AG09319 (cell line): Measurements from ENCODE around the gene ACTR2.
A peak's percentile ranks its signal among the peaks of the same experiment; 100 is the strongest.
"Not testable (repeated sequence)": the region's sequence is repeated elsewhere in the genome, so short reads cannot be mapped to it uniquely, and the experiment has no call there.

Source experiments
- DNase-seq: peaks from one replicate; pipeline ENCODE4 v3.0.0-alpha.2; 2010; ENCODE audit warnings: low read depth; ENCODE audit errors: extremely low read depth
- CTCF ChIP-seq: IDR thresholded peaks from 2 replicates; pipeline ENCODE4 v1.5.1; 2011; ENCODE audit warnings: low read depth, mild to moderate bottlenecking, inconsistent platforms, low read length, moderate library complexity

The ACTR2 gene

DNA sequence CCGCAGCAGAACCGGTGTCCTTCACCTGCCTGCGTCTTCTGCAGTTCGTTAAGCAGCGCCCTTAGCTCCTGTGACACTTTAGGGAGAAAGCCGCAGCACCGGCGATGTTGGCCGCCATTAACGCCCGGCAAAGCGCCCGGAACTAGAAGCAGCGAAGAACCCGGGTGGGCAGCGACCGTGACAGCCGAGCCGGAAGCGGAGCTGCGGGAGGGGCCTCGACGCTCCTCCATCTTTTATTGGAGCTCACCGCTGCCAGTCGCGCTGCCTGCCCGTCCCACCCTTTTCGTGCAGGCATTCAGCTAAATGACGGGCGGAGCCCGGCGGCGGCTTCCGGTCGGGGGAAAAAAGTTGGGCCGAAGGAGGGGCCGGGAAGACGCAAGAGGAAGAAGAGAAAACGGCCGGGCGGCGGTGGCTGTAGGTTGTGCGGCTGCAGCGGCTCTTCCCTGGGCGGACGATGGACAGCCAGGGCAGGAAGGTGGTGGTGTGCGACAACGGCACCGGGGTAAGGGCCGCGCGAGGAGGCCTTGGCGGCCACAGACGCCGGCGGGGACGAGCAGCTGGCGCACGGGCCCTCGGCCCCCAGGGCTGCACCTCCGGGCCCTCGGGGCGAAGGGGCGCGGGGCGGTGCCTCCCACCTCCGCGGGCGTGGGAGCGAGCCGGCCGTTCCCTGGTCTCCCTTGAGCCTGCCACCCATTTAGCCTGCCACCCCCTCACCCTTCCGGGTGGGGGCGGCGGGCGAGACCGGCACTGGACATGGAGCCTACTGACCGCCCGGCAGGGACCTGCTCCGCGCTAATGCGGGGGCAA is at the start of gene ACTR2:
ACTR2 (plus strand) TSS at position 376 of the 807 bp plus-strand sequence; CDS start at position 455, 79 bp downstream.
- peak; percentile 91 for DNase-seq
- TF ChIP-seq CTCF: no peak

- no peak for TF ChIP-seq CTCF
Observed at GRCh38 chr2:65182570-65182969, 45.1 kb upstream of the ACTR2 start.

DNA sequence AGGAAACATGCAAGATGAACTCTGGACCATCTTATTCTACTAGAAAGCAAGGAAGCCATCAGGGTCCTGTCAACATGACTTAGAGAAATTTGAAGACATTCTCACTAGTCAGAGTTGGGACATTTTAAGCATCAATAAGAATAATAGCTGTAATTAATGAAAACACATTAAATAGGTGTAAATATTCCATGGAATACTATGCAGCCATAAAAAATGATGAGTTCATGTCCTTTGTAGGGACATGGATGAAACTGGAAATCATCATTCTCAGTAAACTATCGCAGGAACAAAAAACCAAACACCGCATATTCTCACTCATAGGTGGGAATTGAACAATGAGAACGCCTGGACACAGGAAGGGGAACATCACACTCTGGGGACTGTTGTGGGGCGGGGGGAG is 44.2 kb upstream of the ACTR2 start:
- not testable (repeated sequence) for DNase-seq

More at GRCh38 chr2:65182570-65182969, 45.1 kb upstream of the ACTR2 start:
- DNase-seq: no peak

DNA sequence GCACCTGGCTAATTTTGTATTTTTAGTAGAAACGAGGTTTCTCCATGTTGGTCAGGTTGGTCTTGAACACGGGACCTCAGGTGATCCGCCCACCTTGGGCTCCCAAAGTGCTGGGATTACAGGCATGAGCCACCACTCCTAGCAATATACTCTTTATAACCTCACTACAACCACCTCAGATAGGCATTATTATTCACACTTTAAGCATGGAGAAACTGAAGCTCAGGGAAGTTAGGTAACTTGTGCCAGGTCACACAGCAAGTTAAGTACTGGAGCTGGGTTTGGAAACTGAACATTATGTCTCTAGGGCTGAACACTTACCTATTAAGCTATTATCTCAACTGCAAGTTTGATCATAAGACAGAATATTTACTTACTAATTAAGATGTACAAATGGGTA is 42.6 kb upstream of the ACTR2 start:
- DNase-seq: no peak

GRCh38 chr2:65186093-65186868 is 41.4 kb upstream of the ACTR2 start:
- no peak for TF ChIP-seq CTCF
- DNase-seq: no peak

More for the DNA sequence above, 42.6 kb upstream of the ACTR2 start:
- no peak for TF ChIP-seq CTCF

DNA sequence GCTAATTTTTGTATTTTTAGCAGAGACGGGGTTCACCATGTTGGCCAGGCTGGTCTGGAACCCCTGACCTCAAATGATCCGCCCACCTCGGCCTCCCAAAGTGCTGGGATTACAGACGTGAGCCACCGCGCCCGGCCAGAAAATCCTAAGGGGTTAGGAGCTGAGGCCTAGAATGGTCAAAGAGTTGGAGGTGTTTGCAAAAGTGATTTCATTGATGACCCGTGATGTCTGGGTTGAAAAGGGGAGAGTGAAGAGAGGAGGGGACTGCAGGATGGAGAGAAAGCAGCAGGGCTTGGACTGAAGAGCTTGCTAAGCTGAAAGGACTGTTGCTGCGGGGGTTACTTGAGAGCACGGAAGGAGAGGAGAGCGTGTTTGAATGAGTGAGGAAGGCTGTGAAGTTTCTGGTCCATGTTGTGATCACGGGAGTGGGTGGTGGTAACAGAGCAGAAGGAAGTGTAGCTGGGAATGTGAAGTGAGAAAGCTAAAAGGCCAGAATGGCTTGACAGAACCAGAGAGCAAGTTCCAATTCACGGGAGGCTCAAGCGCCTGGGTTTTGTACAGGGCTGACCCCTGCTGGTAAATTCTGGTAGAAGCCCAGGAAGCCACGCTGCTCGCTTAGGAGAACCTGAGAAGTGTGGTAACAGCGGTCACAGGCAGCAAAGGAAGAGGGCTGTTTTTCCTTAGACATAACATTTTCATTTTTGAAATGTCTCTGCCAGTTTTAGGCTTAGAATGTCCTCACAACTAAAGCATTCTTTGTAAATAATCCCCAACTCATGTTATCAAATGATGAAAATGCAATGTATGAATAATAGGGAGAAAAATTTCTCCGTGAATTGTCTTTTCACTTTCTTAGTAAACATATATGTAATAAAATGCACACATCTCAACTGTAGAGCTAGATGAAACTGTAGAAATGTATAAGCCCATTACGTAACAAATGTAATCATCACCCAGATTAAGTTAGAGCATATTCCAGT is 40.5 kb upstream of the ACTR2 start:
- peak; percentile 93 for TF ChIP-seq CTCF
- DNase-seq: peak; percentile 40

GRCh38 chr2:65193446-65193845 is 34.2 kb upstream of the ACTR2 start:
- TF ChIP-seq CTCF: no peak

More at GRCh38 chr2:65193446-65193845, 34.2 kb upstream of the ACTR2 start:
- DNase-seq: no peak
